GM19023 (cell line): ENCODE results near the gene CAMLG.
"Not testable (repeated sequence)": the region's sequence is repeated elsewhere in the genome, so short reads cannot be mapped to it uniquely, and the experiment has no call there.

ENCODE experiments used
- ATAC-seq: cut with Tn5 transposase; IDR thresholded peaks from one replicate; pipeline ENCODE4 v1.9.1; 2021; ENCODE audit warnings: mild to moderate bottlenecking, moderate library complexity; ENCODE audit not compliant: unreplicated experiment

CAMLG gene

DNA sequence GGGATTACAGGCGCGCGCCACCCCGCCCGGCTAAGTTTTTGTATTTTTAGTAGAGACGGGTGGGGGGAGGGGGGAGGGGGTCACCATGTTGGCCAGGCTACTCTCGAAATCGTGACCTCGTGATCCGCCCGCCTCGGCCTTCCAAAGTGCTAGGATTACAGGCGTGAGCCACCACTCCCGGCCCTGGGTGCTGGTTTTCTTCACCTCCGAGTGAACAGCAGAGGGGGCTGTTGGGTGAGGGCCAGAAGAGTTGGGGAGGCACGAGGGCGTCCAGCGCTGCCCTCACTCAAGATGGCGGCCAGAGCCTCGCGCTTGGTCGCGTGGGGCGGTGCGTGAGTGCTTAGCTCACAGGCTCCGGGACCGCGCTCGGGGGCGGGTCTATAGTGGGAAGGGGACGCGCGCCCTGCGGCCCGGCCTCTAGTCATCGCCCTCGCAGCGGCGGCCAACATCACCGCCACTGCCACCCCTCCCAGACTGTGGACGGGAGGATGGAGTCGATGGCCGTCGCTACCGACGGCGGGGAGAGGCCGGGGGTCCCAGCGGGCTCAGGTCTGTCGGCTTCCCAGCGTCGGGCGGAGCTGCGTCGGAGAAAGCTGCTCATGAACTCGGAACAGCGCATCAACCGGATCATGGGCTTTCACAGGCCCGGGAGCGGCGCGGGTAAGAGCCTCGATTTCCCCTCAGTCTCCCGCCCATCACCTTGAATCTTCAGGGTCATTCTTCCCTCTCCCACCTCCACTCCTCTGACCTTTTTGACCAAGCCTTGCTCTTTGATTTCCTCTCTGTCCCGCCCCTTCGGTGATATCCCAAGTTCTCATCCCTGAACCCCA, at the start of gene CAMLG:
Gene CAMLG (plus strand): TSS at position 416 of the 830 bp plus-strand sequence. CDS start 73 bp downstream, at position 489.
- peak; percentile 97 for ATAC-seq

DNA sequence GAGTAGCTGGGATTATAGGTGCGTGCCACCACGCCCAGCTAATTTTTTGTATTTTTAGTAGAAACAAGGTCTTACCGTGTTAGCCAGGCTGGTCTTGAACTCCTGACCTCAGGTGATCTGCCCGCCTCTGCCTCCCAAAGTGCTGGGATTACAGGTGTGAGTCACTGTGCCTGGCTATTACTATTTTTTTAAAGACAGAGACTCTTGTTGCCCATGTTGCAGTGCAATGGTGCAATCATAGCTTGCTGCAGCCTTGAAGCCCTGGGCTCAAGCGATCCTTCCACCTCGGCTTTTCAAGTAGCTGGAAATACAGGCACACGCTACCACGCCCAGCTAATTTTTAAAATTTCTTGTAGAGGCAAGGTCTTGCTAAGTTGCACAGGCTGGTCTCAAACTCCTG, 48.2 kb upstream of the CAMLG start:
- ATAC-seq, result not testable (repeated sequence)

DNA sequence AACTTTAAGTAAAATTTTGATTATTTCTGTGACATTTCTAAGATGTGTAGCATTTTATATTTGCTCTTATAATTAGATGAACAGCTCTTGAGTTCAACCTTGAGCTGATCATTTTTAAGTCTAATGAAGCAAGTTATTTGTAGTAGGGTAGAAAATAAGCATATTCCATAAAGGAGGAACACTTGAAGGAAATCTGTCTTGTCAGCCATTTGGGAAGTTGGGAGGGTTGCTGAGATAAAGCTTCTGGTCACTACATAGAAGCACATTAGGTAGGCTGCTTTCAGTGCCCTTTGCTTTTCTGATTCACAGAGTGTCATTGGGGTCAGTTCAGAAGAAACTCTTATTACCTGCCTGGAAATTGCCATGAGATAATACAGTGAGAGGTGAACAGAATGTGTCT, 45.6 kb upstream of the CAMLG start:
- no peak for ATAC-seq

GRCh38 chr5:134708301-134708700, 30.0 kb upstream of the CAMLG start:
- no peak for ATAC-seq

DNA sequence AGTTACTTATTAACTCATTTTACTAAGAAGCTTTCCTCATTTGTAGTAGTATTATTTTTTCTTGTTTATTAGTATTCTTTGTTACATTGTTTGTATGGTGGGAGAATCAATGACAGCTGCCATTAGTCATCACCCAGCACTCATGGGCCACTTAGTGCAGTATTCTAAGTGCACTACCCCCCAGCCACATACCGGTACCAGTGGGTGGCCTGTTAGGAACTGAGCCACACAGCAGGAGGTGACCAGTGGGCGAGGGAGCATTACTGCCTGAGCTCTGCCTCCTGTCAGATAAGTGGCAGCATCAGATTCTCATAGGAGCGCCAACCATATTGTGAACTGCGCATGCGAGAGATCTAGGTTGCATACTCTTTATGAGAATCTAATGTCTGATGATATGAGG, 24.2 kb upstream of the CAMLG start:
- no peak for ATAC-seq

GRCh38 chr5:134714541-134714940, 23.8 kb upstream of the CAMLG start:
- no peak for ATAC-seq

GRCh38 chr5:134715466-134715865, 22.9 kb upstream of the CAMLG start:
- ATAC-seq, result not testable (repeated sequence)

DNA sequence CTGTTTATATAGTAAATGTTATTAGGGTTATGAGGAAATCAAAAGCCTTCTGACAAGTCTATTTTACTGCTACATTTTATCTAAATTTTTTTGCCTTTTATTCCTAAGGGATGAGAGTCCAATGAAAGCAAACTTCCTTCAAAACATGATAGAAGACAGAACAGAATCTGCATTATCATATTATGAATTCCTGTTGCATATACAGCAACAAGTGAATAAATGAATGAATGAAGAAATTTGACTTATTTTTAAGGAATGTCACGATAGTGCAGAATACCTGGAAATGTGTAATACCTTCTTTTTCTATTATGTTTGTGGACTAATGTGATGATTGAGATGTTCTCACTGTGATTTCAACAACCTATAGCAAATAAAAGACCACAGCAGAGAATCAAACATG, 13.5 kb upstream of the CAMLG start:
- ATAC-seq, result no peak

DNA sequence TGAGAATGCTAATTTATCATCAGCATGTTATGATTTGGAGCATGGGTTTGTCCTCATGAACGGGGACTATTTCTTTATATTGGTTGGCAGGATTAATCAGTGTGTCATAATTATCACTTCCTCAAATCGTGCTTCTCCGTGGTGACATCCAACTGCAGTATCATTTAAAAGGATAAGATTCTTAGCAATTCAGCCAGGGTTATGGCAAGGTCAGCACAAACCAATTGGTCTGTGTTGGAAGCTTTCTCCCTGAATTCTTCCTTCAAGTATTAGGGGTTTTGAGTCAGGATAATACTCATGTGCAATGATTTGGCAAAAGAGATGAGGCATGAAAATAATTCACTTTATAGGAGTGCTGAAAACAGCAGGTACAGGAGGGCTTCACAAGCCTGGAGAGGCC, 5.5 kb upstream of the CAMLG start:
- ATAC-seq, result no peak

GRCh38 chr5:134735243-134735642, 3.1 kb upstream of the CAMLG start:
- ATAC-seq, result no peak

DNA sequence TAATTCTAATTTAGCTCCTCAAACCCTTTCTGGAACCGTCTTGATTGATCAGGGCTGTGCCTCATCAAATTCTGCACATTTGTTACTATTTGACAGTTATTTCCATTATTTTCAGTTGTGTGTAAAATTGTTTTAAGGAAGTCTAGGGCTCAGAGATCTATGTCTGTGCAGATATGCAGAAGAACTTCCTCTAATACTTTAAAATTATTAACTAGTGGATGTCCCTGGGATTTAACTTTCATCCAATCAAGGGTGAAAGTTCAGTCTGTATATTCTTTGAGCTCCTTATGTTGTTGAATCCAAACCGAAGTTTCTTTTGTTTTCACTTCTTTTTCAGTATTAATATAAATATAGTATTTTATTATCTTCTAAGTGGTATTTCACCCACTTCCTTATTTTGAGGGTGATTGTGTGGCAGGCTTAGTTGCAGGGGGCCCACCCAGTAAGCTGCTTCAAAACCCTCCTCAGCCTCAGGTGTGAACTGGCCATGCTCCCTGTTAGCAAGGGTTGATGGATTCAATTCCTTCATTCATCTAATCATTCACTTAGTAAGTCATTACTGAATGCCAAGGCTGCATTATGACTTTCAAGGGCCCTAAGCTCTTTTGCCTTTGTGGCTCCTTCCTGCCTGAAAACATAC, 2.1 kb upstream of the CAMLG start:
- ATAC-seq, result no peak

GRCh38 chr5:134738963-134739661, 764 bp downstream of the CAMLG start:
- no peak for ATAC-seq

DNA sequence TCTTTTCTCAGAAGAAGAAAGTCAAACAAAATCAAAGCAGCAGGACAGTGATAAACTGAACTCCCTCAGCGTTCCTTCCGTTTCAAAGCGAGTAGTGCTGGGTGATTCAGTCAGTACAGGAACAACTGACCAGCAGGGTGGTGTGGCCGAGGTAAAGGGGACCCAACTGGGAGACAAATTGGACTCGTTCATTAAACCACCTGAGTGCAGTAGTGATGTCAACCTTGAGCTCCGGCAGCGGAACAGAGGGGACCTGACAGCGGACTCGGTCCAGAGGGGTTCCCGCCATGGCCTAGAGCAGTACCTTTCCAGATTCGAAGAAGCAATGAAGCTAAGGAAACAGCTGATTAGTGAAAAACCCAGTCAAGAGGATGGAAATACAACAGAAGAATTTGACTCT, 2.7 kb downstream of the CAMLG start:
- no peak for ATAC-seq

- ATAC-seq, result no peak
Measured at GRCh38 chr5:134742134-134742533, 3.8 kb downstream of the CAMLG start.

GRCh38 chr5:134749415-134749814, 11.1 kb downstream of the CAMLG start:
- no peak for ATAC-seq

GRCh38 chr5:134758176-134758503, 19.8 kb downstream of the CAMLG start:
- peak; percentile 26 for ATAC-seq

DNA sequence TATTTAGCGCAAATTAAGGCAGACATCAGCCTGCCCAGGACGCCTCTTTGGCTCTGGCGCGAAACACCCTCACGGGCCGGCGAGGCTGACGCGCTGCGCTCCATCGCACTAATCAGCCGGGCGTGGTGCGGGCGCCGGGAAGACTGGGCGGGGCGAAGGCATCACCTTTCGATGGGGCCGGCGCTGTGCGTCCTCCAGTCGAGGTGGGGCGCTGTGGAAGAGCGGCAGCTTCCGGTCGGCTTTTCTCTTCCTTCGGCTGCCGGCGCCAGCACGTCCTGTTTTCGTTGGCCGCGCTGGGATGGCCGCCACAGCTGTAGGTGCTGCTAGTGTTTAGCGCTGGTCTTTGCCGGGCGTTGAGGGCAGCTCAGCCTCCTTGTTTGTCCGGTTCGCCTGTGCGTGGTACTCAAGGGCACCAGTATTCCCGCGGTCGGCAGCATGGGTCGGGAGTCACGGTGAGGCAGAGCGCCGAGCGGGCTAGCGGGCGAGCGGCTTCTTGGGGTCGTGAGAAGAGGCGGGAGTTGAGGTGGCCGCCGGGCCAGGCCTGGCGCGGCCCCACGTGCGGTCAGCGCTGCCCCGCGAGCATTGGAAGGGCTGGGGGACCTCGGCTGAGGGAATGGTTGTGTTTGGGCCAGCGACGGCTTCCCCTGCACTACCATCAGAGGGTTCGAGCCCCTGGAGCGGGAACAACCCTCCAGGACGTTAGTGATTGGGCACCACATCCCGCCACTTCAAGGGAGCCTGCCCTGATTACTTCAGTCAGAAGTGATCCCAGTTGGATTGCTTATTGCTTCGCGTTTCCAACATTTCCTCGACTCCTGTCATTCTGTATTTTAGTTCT, 20.4 kb downstream of the CAMLG start, which contains the start of gene DDX46:
Gene DDX46 (plus strand): TSS at position 276 of the 838 bp plus-strand sequence. CDS start 160 bp downstream, at position 436.
- peak; percentile 97 for ATAC-seq

DNA sequence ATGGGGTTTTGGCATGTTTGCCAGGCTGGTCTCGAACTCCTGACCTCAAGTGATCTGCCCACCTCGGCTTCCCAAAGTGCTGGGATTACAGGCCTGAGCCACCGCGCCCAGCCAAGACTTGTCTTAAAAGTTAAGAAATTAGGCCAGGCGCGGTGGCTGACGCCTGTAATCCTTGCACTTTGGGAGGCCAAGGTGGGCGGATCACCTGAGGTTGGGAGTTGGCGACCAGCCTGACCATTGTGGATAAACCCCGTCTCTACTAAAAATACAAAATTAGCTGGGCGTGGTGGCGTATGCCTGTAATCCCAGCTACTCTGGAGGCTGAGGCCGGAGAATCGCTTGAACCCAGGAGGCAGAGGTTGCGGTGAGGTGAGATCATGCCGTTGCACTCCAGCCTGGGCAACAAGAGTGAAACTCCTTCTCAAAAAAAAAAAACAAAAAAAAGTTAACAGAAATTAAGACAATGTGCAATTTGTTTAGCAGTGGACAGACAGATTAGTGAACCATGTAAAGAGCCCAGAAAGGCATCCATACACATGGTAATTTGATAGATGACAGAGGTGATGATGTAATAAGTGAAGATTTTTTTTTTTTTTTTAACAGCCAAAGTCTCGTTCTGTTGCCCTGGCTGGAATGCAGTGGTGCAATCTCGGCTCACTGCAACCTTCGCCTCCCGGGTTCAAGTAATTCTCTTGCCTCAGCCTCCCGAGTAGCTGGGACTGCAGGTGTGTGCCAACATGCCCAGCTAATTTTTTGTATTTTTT, 29.4 kb downstream of the CAMLG start:
- not testable (repeated sequence) for ATAC-seq

DNA sequence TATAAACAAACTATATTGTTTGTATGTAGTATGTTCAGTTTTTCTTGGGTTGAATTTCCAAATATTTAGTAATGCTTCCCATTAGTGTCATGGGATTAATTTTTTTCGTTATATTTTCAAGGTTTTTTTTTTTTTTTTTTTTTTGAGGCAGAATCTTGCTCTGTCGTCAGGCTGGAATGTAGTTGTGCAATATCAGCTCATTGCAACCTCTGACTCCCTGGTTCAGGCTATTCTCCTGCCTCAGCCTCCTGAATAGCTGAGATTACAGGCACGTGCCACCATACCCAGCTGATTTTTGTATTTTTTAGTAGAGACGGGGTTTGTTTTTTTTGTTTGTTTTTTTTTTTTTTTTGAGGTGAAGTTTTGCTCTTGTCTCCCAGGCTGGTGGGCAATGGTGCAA, 30.9 kb downstream of the CAMLG start:
- ATAC-seq, result no peak

DNA sequence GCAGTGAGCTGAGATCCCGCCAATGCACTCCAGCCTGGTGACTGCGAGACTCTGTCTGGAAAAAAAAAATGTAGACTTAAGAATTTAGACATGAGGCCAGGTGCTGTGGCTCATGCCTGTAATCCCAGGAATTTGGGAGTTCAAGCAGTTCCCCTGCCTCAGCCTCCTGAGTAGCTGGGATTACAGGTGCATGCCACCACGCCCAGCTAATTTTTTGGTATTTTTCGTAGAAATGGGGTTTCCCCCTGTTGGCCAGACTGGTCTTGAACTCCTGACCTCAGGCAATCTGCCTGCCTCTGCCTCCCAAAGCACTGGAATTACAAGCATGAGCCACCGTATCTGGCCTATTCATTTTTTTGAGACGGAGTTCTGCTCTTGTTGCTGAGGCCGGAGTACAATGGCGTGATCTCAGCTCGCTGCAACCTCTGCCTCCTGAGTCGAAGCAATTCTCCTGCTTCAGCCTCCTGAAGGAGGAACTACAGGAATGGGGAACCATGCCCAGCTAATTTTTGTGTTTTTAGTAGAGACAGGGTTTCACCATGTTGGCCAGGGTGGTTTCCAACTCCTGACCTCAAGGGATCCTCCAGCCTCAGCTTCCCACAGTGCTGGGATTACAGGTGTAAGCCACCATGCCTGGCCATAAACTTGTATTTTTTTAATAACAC, 34.2 kb downstream of the CAMLG start:
- no peak for ATAC-seq
